Effector memory CD4-positive, alpha-beta T cell (primary cell): ENCODE data around the gene KSR1.

Source experiments
- DNase-seq, 3 donors: peaks; one replicate each; pipeline ENCODE4 v3.0.0-alpha.2; 2020
- H3K27ac ChIP-seq: 2 replicates; pipeline ENCODE4 v1.7.0; 2013; ENCODE audit warnings: mild to moderate bottlenecking, low read length, moderate library complexity; ENCODE audit not compliant: insufficient read depth, poor library complexity, severe bottlenecking
- H3K27me3 ChIP-seq: replicated peaks from 2 replicates; pipeline ENCODE4 v1.7.0; 2013; ENCODE audit warnings: mild to moderate bottlenecking, low read length; ENCODE audit not compliant: insufficient read depth, control insufficient read depth, poor library complexity, severe bottlenecking
- H3K36me3 ChIP-seq: 2 replicates; pipeline ENCODE4 v1.7.0; 2013; ENCODE audit warnings: mild to moderate bottlenecking, low read length, moderate library complexity; ENCODE audit not compliant: control insufficient read depth, insufficient read depth
- H3K4me1 ChIP-seq: 2 replicates; pipeline ENCODE4 v1.7.0; 2013; ENCODE audit warnings: low read length, mild to moderate bottlenecking; ENCODE audit not compliant: control insufficient read depth, insufficient read depth, poor library complexity, severe bottlenecking
- H3K4me3 ChIP-seq: 2 replicates; pipeline ENCODE4 v1.7.0; 2013; ENCODE audit warnings: low read length, low read depth, mild to moderate bottlenecking; ENCODE audit not compliant: insufficient read depth, poor library complexity, severe bottlenecking
- H3K9me3 ChIP-seq: 2 replicates; pipeline ENCODE4 v1.7.0; 2013; ENCODE audit warnings: mild to moderate bottlenecking, low read length, moderate library complexity; ENCODE audit not compliant: control insufficient read depth

The KSR1 gene

GRCh38 chr17:27521281-27522027 lies 65.2 kb downstream of the KSR1 start:
- no peak overlapping the region for H3K4me3 ChIP-seq
- H3K27me3 ChIP-seq, result no peaks in the 10 kb centered on the region
- no peak overlapping the region for H3K27ac ChIP-seq

GRCh38 chr17:27522028-27522635 lies 65.9 kb downstream of the KSR1 start:
- no peaks in the 10 kb centered on the region for H3K27me3 ChIP-seq
- no peak overlapping the region for H3K4me3 ChIP-seq
- no peak for DNase-seq
- no peaks in the 10 kb centered on the region for H3K9me3 ChIP-seq
- H3K36me3 ChIP-seq, result no peaks in the 10 kb centered on the region
- peaks cover 5% of the 10 kb centered on the region for H3K4me1 ChIP-seq
- no peak overlapping the region for H3K27ac ChIP-seq

More at GRCh38 chr17:27521281-27522027, 65.2 kb downstream of the KSR1 start:
- H3K9me3 ChIP-seq, result no peaks in the 10 kb centered on the region
- H3K4me1 ChIP-seq, result peaks cover 3% of the 10 kb centered on the region
- no peaks in the 10 kb centered on the region for H3K36me3 ChIP-seq
- DNase-seq, result no peak

- Histone ChIP-seq H3K4me3 (no peak overlapping the region), H3K36me3 (no peaks in the 10 kb centered on the region), H3K27ac (no peak overlapping the region), H3K9me3 (no peaks in the 10 kb centered on the region), H3K4me1 (peaks cover 5% of the 10 kb centered on the region), H3K27me3 (no peaks in the 10 kb centered on the region)
- DNase-seq, result no peak
These were observed 67.5 kb downstream of the KSR1 start for GRCh38 chr17:27523712-27524111.

GRCh38 chr17:27524594-27524993 lies 68.3 kb downstream of the KSR1 start:
- Histone ChIP-seq H3K27ac (no peak overlapping the region), H3K36me3 (no peaks in the 10 kb centered on the region), H3K27me3 (no peaks in the 10 kb centered on the region), H3K4me3 (no peak overlapping the region), H3K9me3 (no peaks in the 10 kb centered on the region), H3K4me1 (peaks cover 3% of the 10 kb centered on the region)
- DNase-seq, result no peak

- H3K27me3 ChIP-seq, result no peaks in the 10 kb centered on the region
- DNase-seq, result no peak
- H3K4me1 ChIP-seq, result peaks cover 3% of the 10 kb centered on the region
- H3K36me3 ChIP-seq, result no peaks in the 10 kb centered on the region
- H3K27ac ChIP-seq, result no peak overlapping the region
- no peak overlapping the region for H3K4me3 ChIP-seq
- H3K9me3 ChIP-seq, result no peaks in the 10 kb centered on the region
These were observed 69.1 kb downstream of the KSR1 start for GRCh38 chr17:27525316-27525715.

GRCh38 chr17:27525836-27526603 lies 69.8 kb downstream of the KSR1 start:
- Histone ChIP-seq H3K9me3 (no peaks in the 10 kb centered on the region), H3K4me1 (peaks cover 3% of the 10 kb centered on the region)

GRCh38 chr17:27526604-27527002 lies 70.4 kb downstream of the KSR1 start:
- no peaks in the 10 kb centered on the region for H3K27me3 ChIP-seq
- DNase-seq, result no peak
- no peak overlapping the region for H3K4me3 ChIP-seq
- H3K27ac ChIP-seq, result no peak overlapping the region
- no peaks in the 10 kb centered on the region for H3K36me3 ChIP-seq
- peaks cover 3% of the 10 kb centered on the region for H3K4me1 ChIP-seq
- H3K9me3 ChIP-seq, result no peaks in the 10 kb centered on the region

More at GRCh38 chr17:27525836-27526603, 69.8 kb downstream of the KSR1 start:
- Histone ChIP-seq H3K27me3 (no peaks in the 10 kb centered on the region), H3K36me3 (no peaks in the 10 kb centered on the region), H3K27ac (no peak overlapping the region), H3K4me3 (no peak overlapping the region)
- DNase-seq, result no peak

- Histone ChIP-seq H3K27me3 (no peaks in the 10 kb centered on the region), H3K4me3 (no peak overlapping the region), H3K27ac (no peak overlapping the region), H3K4me1 (peaks cover 3% of the 10 kb centered on the region), H3K9me3 (no peaks in the 10 kb centered on the region), H3K36me3 (no peaks in the 10 kb centered on the region)
- no peak for DNase-seq
These were observed 73.1 kb downstream of the KSR1 start for GRCh38 chr17:27529230-27529796.

GRCh38 chr17:27530764-27531391 lies 74.6 kb downstream of the KSR1 start:
- H3K4me1 ChIP-seq, result peaks cover 3% of the 10 kb centered on the region
- no peak for DNase-seq
- no peaks in the 10 kb centered on the region for H3K9me3 ChIP-seq
- H3K36me3 ChIP-seq, result no peaks in the 10 kb centered on the region
- H3K27me3 ChIP-seq, result no peaks in the 10 kb centered on the region
- H3K27ac ChIP-seq, result no peak overlapping the region
- no peak overlapping the region for H3K4me3 ChIP-seq
